H9 (cell line): ENCODE measurements around the gene TMEM92. TPM values are rescaled to one million over a fixed set of nuclear protein-coding genes. Genes with fewer than 3 reads are reported as not detected.

Experiments
- DNase-seq: peaks from one replicate; pipeline ENCODE4 v3.0.0-alpha.2; 2017
- H2AFZ ChIP-seq: one replicate; pipeline ENCODE4 v1.6.1; 2013; ENCODE audit warnings: mild to moderate bottlenecking, low read length, control low read depth, moderate library complexity
- H2AK5ac ChIP-seq: 2 replicates; pipeline ENCODE4 v1.6.1; 2013; ENCODE audit warnings: low read length, control low read depth, mixed read lengths; ENCODE audit not compliant: insufficient read length
- H2BK120ac ChIP-seq: one replicate; pipeline ENCODE4 v1.6.1; 2013; ENCODE audit warnings: low read depth, mild to moderate bottlenecking, low read length, control low read depth, inconsistent platforms; ENCODE audit not compliant: poor library complexity, severe bottlenecking
- H2BK12ac ChIP-seq: 2 replicates; pipeline ENCODE4 v1.6.1; 2013; ENCODE audit warnings: low read length, control low read depth, mixed read lengths, low read depth; ENCODE audit not compliant: insufficient read length
- H2BK15ac ChIP-seq: 2 replicates; pipeline ENCODE4 v1.6.1; 2013; ENCODE audit warnings: low read depth, low read length, control low read depth
- H2BK20ac ChIP-seq: one replicate; pipeline ENCODE4 v1.6.1; 2013; ENCODE audit warnings: low read depth, mild to moderate bottlenecking, low read length, control low read depth, inconsistent platforms; ENCODE audit not compliant: poor library complexity, severe bottlenecking
- H2BK5ac ChIP-seq: 2 replicates; pipeline ENCODE4 v1.6.1; 2013; ENCODE audit warnings: low read length, control low read depth, mixed read lengths; ENCODE audit not compliant: insufficient read length
- H3K14ac ChIP-seq: 2 replicates; pipeline ENCODE4 v1.6.1; 2013; ENCODE audit warnings: low read length, control low read depth; ENCODE audit not compliant: insufficient read depth
- H3K18ac ChIP-seq: 2 replicates; pipeline ENCODE4 v1.6.1; 2013; ENCODE audit warnings: low read depth, mild to moderate bottlenecking, mixed read lengths, low read length, control low read depth; ENCODE audit not compliant: insufficient read length
- H3K23ac ChIP-seq: 2 replicates; pipeline ENCODE4 v1.6.1; 2013; ENCODE audit warnings: low read length, control low read depth, mixed read lengths, low read depth; ENCODE audit not compliant: insufficient read length
- H3K23me2 ChIP-seq: 2 replicates; pipeline ENCODE4 v1.6.1; 2013; ENCODE audit warnings: low read depth, mild to moderate bottlenecking, mixed read lengths, low read length, control low read depth; ENCODE audit not compliant: insufficient read length, poor library complexity, severe bottlenecking
- H3K27ac ChIP-seq: 2 replicates; pipeline ENCODE4 v1.5.1; 2013; ENCODE audit warnings: low read length, control low read depth, mixed read lengths, low read depth; ENCODE audit not compliant: insufficient read length
- H3K27me3 ChIP-seq: 2 replicates; pipeline ENCODE4 v1.6.1; 2013; ENCODE audit warnings: low read length, control low read depth, inconsistent platforms; ENCODE audit not compliant: insufficient read depth
- H3K4ac ChIP-seq: 2 replicates; pipeline ENCODE4 v1.6.1; 2013; ENCODE audit warnings: low read depth, mild to moderate bottlenecking, control low read depth, inconsistent platforms, low read length, moderate library complexity
- H3K4me1 ChIP-seq: 2 replicates; pipeline ENCODE4 v1.6.1; 2013; ENCODE audit warnings: low read length, control low read depth, inconsistent platforms; ENCODE audit not compliant: insufficient read depth
- H3K4me2 ChIP-seq: 2 replicates; pipeline ENCODE4 v1.6.1; 2013; ENCODE audit warnings: low read length, control low read depth, mixed read lengths; ENCODE audit not compliant: insufficient read length, insufficient read depth
- H3K56ac ChIP-seq: 2 replicates; pipeline ENCODE4 v1.6.1; 2013; ENCODE audit warnings: low read depth, mild to moderate bottlenecking, mixed read lengths, low read length, control low read depth; ENCODE audit not compliant: insufficient read length
- H3K79me1 ChIP-seq: 2 replicates; pipeline ENCODE4 v1.6.1; 2013; ENCODE audit warnings: low read depth, mild to moderate bottlenecking, moderate library complexity, low read length, control low read depth, inconsistent platforms; ENCODE audit not compliant: insufficient read depth, poor library complexity, severe bottlenecking
- H3K79me2 ChIP-seq: 2 replicates; pipeline ENCODE4 v1.6.1; 2013; ENCODE audit warnings: low read length, control low read depth, inconsistent platforms; ENCODE audit not compliant: insufficient read depth
- H3K9ac ChIP-seq: 2 replicates; pipeline ENCODE4 v1.6.1; 2013; ENCODE audit warnings: low read length, control low read depth, mixed read lengths; ENCODE audit not compliant: insufficient read length; ENCODE audit errors: extremely low read depth
- H3K9me3 ChIP-seq: one replicate; pipeline ENCODE4 v1.6.1; 2013; ENCODE audit warnings: low read depth, low read length, inconsistent platforms; ENCODE audit not compliant: control insufficient read depth
- H3T11ph ChIP-seq: one replicate; pipeline ENCODE4 v1.6.1; 2013; ENCODE audit warnings: mild to moderate bottlenecking, low read length, control low read depth, inconsistent platforms
- H4K20me1 ChIP-seq: one replicate; pipeline ENCODE4 v1.6.1; 2013; ENCODE audit not compliant: control insufficient read depth, insufficient read length, insufficient read depth
- H4K5ac ChIP-seq: 2 replicates; pipeline ENCODE4 v1.6.1; 2013; ENCODE audit warnings: low read depth, mild to moderate bottlenecking, mixed read lengths, low read length, control low read depth; ENCODE audit not compliant: insufficient read length
- H4K8ac ChIP-seq: replicated peaks from 2 replicates; pipeline ENCODE4 v1.6.1; 2013; ENCODE audit warnings: low read length, control low read depth, mixed read lengths, low read depth; ENCODE audit not compliant: insufficient read length
- H4K91ac ChIP-seq: 2 replicates; pipeline ENCODE4 v1.6.1; 2013; ENCODE audit warnings: low read depth, mild to moderate bottlenecking, moderate library complexity, mixed read lengths, low read length, control low read depth; ENCODE audit not compliant: insufficient read length
- H3K27ac Mint-ChIP-seq, 3 experiments: 2 replicates in 2 of 3; 3 replicates in 1 of 3; pipeline ENCODE4 v1.8.0; 2020 to 2021; ENCODE audit warnings: mixed read lengths in 3 of 3, mild to moderate bottlenecking in 1 of 3, moderate library complexity in 1 of 3
- H3K27me3 Mint-ChIP-seq: 2 replicates; pipeline ENCODE4 v1.8.0; 2021; ENCODE audit warnings: low read depth, mild to moderate bottlenecking, moderate library complexity, mixed read lengths
- H3K36me3 Mint-ChIP-seq, 3 experiments: 2 replicates in 2 of 3; 3 replicates in 1 of 3; pipeline ENCODE4 v1.8.0; 2020 to 2021; ENCODE audit warnings: low read depth in 3 of 3, mixed read lengths in 3 of 3; ENCODE audit not compliant: insufficient read depth in 1 of 3
- H3K4me1 Mint-ChIP-seq, 2 experiments: 2 replicates each; pipeline ENCODE4 v1.8.0; 2020; ENCODE audit warnings: mixed read lengths in 2 of 2
- H3K4me3 Mint-ChIP-seq, 2 experiments: 2 replicates in 1 of 2; 3 replicates in 1 of 2; pipeline ENCODE4 v1.8.0; 2020 to 2021; ENCODE audit warnings: mild to moderate bottlenecking in 2 of 2, mixed read lengths in 2 of 2, moderate library complexity in 1 of 2
- H3K9me3 Mint-ChIP-seq, 2 experiments: 2 replicates in 1 of 2; 3 replicates in 1 of 2; pipeline ENCODE4 v1.8.0; 2020; ENCODE audit warnings: mild to moderate bottlenecking in 2 of 2, mixed read lengths in 2 of 2, moderate library complexity in 1 of 2
- WGBS: extraction: QIAGEN DNeasy Blood & Tissue Kit; methylation state at CpG from one replicate; pipeline ENCODE4 v1.1.7; 2013; ENCODE audit warnings: missing lambda C conversion rate, low lambda C conversion rate, mixed read lengths; ENCODE audit not compliant: insufficient read length; ENCODE audit errors: extremely low coverage; 5-methylcytosine and 5-hydroxymethylcytosine counted together
- total RNA-seq: library from RNA; stranded (reverse); gene quantifications from 2 replicates; pipeline ENCODE4 v1.2.1, GENCODE V29; 2021
- TF ChIP-seq, protein P1 (sequence below): fragments of 200-600 bp; sonication (generic); conservative IDR thresholded peaks from 3 replicates; pipeline ENCODE4 v1.8.0; 2021; ENCODE audit warnings: antibody characterized with exemption, mild to moderate bottlenecking

TMEM92 gene
- total RNA-seq, 1 experiment from 2014 or later = 10.9 TPM

DNA sequence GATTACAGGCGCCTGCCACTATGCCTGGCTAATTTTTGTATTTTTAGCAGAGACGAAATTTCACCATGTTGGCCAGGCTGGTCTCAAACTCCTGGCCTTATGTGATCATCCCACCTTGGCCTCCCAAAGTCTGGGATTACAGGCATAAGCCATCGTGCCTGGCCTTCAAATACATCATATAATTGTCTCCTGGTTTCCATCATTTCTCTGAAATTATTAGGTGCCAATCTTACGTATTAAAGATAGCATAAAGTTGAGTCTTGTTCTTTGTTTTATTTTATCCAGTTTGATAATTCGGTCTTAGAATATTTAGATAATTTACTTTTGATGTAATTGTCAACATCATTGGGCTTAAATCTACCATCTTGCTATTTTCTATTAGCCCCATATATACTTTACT, 32.8 kb upstream of the TMEM92 start:
- H4K8ac ChIP-seq = no peak overlapping the region
- H3K23me2 ChIP-seq = no peaks in the 10 kb centered on the region
- H3K27ac ChIP-seq = no peak overlapping the region
- Mint-ChIP-seq H3K27me3 (peaks cover 17% of the 10 kb centered on the region), H3K27ac (no peak overlapping the region), H3K4me3 (no peak overlapping the region), H3K36me3 (no peaks in the 10 kb centered on the region), H3K4me1 (no peaks in the 10 kb centered on the region), H3K9me3 (peaks cover 0 to 3% of the 10 kb centered on the region in 2 experiments; a peak in 2 of 5 replicates)
- no peak overlapping the region for H3K18ac ChIP-seq
- TF ChIP-seq, protein P1, sequence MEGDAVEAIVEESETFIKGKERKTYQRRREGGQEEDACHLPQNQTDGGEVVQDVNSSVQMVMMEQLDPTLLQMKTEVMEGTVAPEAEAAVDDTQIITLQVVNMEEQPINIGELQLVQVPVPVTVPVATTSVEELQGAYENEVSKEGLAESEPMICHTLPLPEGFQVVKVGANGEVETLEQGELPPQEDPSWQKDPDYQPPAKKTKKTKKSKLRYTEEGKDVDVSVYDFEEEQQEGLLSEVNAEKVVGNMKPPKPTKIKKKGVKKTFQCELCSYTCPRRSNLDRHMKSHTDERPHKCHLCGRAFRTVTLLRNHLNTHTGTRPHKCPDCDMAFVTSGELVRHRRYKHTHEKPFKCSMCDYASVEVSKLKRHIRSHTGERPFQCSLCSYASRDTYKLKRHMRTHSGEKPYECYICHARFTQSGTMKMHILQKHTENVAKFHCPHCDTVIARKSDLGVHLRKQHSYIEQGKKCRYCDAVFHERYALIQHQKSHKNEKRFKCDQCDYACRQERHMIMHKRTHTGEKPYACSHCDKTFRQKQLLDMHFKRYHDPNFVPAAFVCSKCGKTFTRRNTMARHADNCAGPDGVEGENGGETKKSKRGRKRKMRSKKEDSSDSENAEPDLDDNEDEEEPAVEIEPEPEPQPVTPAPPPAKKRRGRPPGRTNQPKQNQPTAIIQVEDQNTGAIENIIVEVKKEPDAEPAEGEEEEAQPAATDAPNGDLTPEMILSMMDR = no peak
- no peaks in the 10 kb centered on the region for H3K79me2 ChIP-seq
- no peak overlapping the region for H2BK12ac ChIP-seq
- DNase-seq = no peak
- H2BK120ac ChIP-seq = no peak overlapping the region
- no peak overlapping the region for H4K91ac ChIP-seq
- H2BK20ac ChIP-seq = no peak overlapping the region
- H3T11ph ChIP-seq = no peak overlapping the region
- H2AK5ac ChIP-seq = no peak overlapping the region
- no peaks in the 10 kb centered on the region for H3K4me1 ChIP-seq
- H2BK15ac ChIP-seq = no peak overlapping the region
- no peaks in the 10 kb centered on the region for H3K9me3 ChIP-seq
- H4K5ac ChIP-seq = no peak overlapping the region
- H3K4me2 ChIP-seq = no peak overlapping the region
- H4K20me1 ChIP-seq = no peaks in the 10 kb centered on the region
- no peak overlapping the region for H3K56ac ChIP-seq
- no peak overlapping the region for H3K23ac ChIP-seq
- H3K14ac ChIP-seq = no peak overlapping the region
- no peak overlapping the region for H3K9ac ChIP-seq
- H2BK5ac ChIP-seq = no peak overlapping the region
- H2AFZ ChIP-seq = no peak overlapping the region
- H3K79me1 ChIP-seq = no peaks in the 10 kb centered on the region
- no CpG with 5 or more reads among the region's 5 CpGs for WGBS
- no peak overlapping the region for H3K4ac ChIP-seq
- no peaks in the 10 kb centered on the region for H3K27me3 ChIP-seq
